HepG2 (cell line): ENCODE measurements around the gene STUB1. TPM values are rescaled to one million over a fixed set of nuclear protein-coding genes. Genes with fewer than 3 reads are reported as not detected.

Source experiments
- AKNA ChIP-seq: sonication (generic); formaldehyde crosslinking; IDR thresholded peaks from 2 replicates; pipeline ENCODE4 v1.4.0; 2020; ENCODE audit warnings: missing genetic modification reagents, borderline replicate concordance
- EP300 ChIP-seq, 3 experiments: sonication (generic) in 1 of 3; formaldehyde crosslinking in 1 of 3; IDR thresholded peaks; 2 replicates each; pipeline versions ENCODE4 v1.5.1 to v1.6.1; 2011 to 2020; ENCODE audit warnings: low read depth in 2 of 3, low read length in 2 of 3, borderline replicate concordance in 1 of 3, improper control_type of control experiment in 1 of 3, mild to moderate bottlenecking in 1 of 3, missing genetic modification reagents in 1 of 3, moderate library complexity in 1 of 3
- KLF11 ChIP-seq: IDR thresholded peaks from 2 replicates; pipeline ENCODE4 v1.6.1; 2016; ENCODE audit warnings: missing compliant biosample characterization
- KLF15 ChIP-seq: sonication (generic); formaldehyde crosslinking; IDR thresholded peaks from 2 replicates; pipeline ENCODE4 v1.8.1; 2023; ENCODE audit warnings: borderline replicate concordance, mild to moderate bottlenecking, inconsistent platforms, missing genetic modification reagents, mixed read lengths
- MZF1 ChIP-seq: sonication (generic); formaldehyde crosslinking; IDR thresholded peaks from 2 replicates; pipeline ENCODE4 v1.8.1; 2023; ENCODE audit warnings: mild to moderate bottlenecking, missing genetic modification reagents, borderline replicate concordance
- NFYB ChIP-seq: sonication (generic); formaldehyde crosslinking; IDR thresholded peaks from 2 replicates; pipeline ENCODE4 v1.4.0; 2020; ENCODE audit warnings: missing genetic modification reagents
- PRDM15 ChIP-seq: sonication (generic); formaldehyde crosslinking; IDR thresholded peaks from 2 replicates; pipeline ENCODE4 v1.4.0; 2020; ENCODE audit warnings: missing genetic modification reagents
- SNAI1 ChIP-seq: sonication (generic); formaldehyde crosslinking; IDR thresholded peaks from 2 replicates; pipeline ENCODE4 v1.5.0; 2020; ENCODE audit warnings: mild to moderate bottlenecking, missing genetic modification reagents, borderline replicate concordance
- TFDP2 ChIP-seq: sonication (generic); formaldehyde crosslinking; IDR thresholded peaks from 2 replicates; pipeline ENCODE4 v1.4.0; 2020; ENCODE audit warnings: missing genetic modification reagents
- THRA ChIP-seq: sonication (generic); formaldehyde crosslinking; IDR thresholded peaks from 2 replicates; pipeline ENCODE4 v1.4.0; 2020; ENCODE audit warnings: missing genetic modification reagents, borderline replicate concordance
- ZBTB46 ChIP-seq: sonication (generic); formaldehyde crosslinking; IDR thresholded peaks from 2 replicates; pipeline ENCODE4 v1.4.0; 2020; ENCODE audit warnings: mild to moderate bottlenecking, missing genetic modification reagents, borderline replicate concordance
- ZEB1 ChIP-seq: IDR thresholded peaks from 2 replicates; pipeline ENCODE4 v1.6.1; 2012; ENCODE audit warnings: mild to moderate bottlenecking, low read depth, inconsistent platforms; ENCODE audit not compliant: insufficient replicate concordance
- ZNF180 ChIP-seq: sonication (generic); formaldehyde crosslinking; IDR thresholded peaks from 2 replicates; pipeline ENCODE4 v1.4.0; 2020; ENCODE audit warnings: low read depth, missing genetic modification reagents, borderline replicate concordance
- ZSCAN12 ChIP-seq: sonication (generic); formaldehyde crosslinking; IDR thresholded peaks from 2 replicates; pipeline ENCODE4 v1.9.0; 2021; ENCODE audit warnings: mild to moderate bottlenecking, missing genetic modification reagents
- polyA plus RNA-seq, 8 experiments: library from polyadenylated mRNA; depleted of rRNA in 3 of 8; stranded (reverse) in 7 of 8; unstranded in 1 of 8; fragments of >200 nt; fragmentation: Illumina TruSeq in 4 of 8; extraction: Trizol in 4 of 8; gene quantifications; 2 replicates each; pipeline versions ENCODE4 v1.2.1 to v1.2.3, GENCODE V29; 2011 to 2016; ENCODE audit warnings: low read depth in 4 of 8, missing spikeins in 1 of 8, mixed read lengths in 1 of 8; ENCODE audit not compliant: insufficient read depth in 1 of 8
- total RNA-seq, 5 experiments: library from RNA; depleted of rRNA; stranded (reverse); fragments of >200 nt; fragmentation: Illumina TruSeq; extraction: Trizol; gene quantifications; 2 replicates each; pipeline ENCODE4 v1.2.3, GENCODE V29; 2016; ENCODE audit warnings: low read depth in 1 of 5

The STUB1 gene
- total and polyA plus RNA-seq, 2 of the 13 experiments (the other 11 are each of a cell fraction or from before 2014, with no cell fraction given) = 52.9 to 78.2 TPM

GRCh38 chr16:630815-631405 lies 49.3 kb upstream of the STUB1 start, which contains the start of gene WFIKKN1 (continued):
- TF ChIP-seq PRDM15 (CRISPR knock-in tag) (no peak), NFYB (CRISPR knock-in tag) (0 out of 2 replicates have a peak, but pooled peaks have one; percentile 13), EP300 (IDR thresholded peaks at IDR 0.05; ENCODE audit: low read depth in 2 of 2, low read length in 2 of 2) (no peak), EP300 (CRISPR knock-in tag; IDR thresholded peaks at IDR 0.05; ENCODE audit: borderline replicate concordance) (no peak), SNAI1 (CRISPR knock-in tag) (no peak), ZSCAN12 (CRISPR knock-in tag) (no peak), ZBTB46 (peak; percentile 83; the same call in 1 of the 2 replicates), TFDP2 (no peak), THRA (CRISPR knock-in tag) (no peak), ZNF180 (no peak), AKNA (CRISPR knock-in tag) (no peak), KLF15 (CRISPR knock-in tag) (no peak), MZF1 (CRISPR knock-in tag) (no peak), ZEB1 (no peak), KLF11 (no peak)
